Measurements from ENCODE around the gene CHIT1. TPM values are rescaled to one million over a fixed set of nuclear protein-coding genes. Genes with fewer than 3 reads are reported as not detected.
"Not testable (repeated sequence)": the region's sequence is repeated elsewhere in the genome, so short reads cannot be mapped to it uniquely, and the experiment has no call there.

Gene CHIT1
- total RNA-seq, 1 experiment from 2014 or later = not detected

GRCh38 chr1:203267347-203267846 is 37.9 kb upstream of the CHIT1 start:
- ATAC-seq = peak; percentile 70
- H3K4me3 ChIP-seq (replicated peaks in 1 of 2; ENCODE audit: low read depth in 1 of 2, low read length in 2 of 2) = peak overlapping the region; percentile 39 to 46
- RAD21 ChIA-PET (ENCODE audit: low non-redundant PET in 1 of 2, low total read pairs in 2 of 2, uncharacterized antibody in 2 of 2, unreplicated experiment in 2 of 2) = interaction anchor here (0.6 to 3.0 kb wide), 9 partner anchors 52 to 333 kb away, joined by 3 to 16 read pairs (median 3); no protein-coding TSS in a partner anchor
- H3K4me2 ChIP-seq (ENCODE audit: low read length) = peak overlapping the region; percentile 57
- no peaks in the 10 kb centered on the region for H4K20me1 ChIP-seq (ENCODE audit: insufficient read depth)
- H3K79me2 ChIP-seq (ENCODE audit: insufficient read depth, low read length) = no peaks in the 10 kb centered on the region
- H2AFZ ChIP-seq (ENCODE audit: low read depth, low read length, poor library complexity, severe bottlenecking) = peak overlapping the region; percentile 0
- intact Hi-C loops (cut with micrococcal nuclease) = no loop called here
- peaks cover 0 to 20% of the 10 kb centered on the region in 2 experiments; a peak in 2 of 4 replicates for H3K4me1 ChIP-seq (ENCODE audit: control insufficient read depth in 1 of 2, insufficient read depth in 2 of 2, low read length in 2 of 2)
- H3K27ac ChIP-seq (ENCODE audit: low read depth, low read length) = peak overlapping the region; percentile 49
- H3K9me2 ChIP-seq (ENCODE audit: insufficient read depth) = no peaks in the 10 kb centered on the region
- peak overlapping the region; percentile 1; the same call in 1 of the 2 replicates for H3K9ac ChIP-seq (ENCODE audit: low read length)
- TF ChIP-seq POLR2AphosphoS5 (IDR thresholded peaks at IDR 0.05; ENCODE audit: low read depth, low read length) = peak; percentile 51
- peak; percentile 30 for TF ChIP-seq POLR2A (IDR thresholded peaks at IDR 0.05; ENCODE audit: borderline replicate concordance, extremely low read depth, insufficient read depth, insufficient read length)
- peak; percentile 82 for TF ChIP-seq RAD21 (IDR thresholded peaks at IDR 0.05; ENCODE audit: low read depth)
- no peak for TF ChIP-seq ZFX (IDR thresholded peaks at IDR 0.05)
- TF ChIP-seq, protein P1, sequence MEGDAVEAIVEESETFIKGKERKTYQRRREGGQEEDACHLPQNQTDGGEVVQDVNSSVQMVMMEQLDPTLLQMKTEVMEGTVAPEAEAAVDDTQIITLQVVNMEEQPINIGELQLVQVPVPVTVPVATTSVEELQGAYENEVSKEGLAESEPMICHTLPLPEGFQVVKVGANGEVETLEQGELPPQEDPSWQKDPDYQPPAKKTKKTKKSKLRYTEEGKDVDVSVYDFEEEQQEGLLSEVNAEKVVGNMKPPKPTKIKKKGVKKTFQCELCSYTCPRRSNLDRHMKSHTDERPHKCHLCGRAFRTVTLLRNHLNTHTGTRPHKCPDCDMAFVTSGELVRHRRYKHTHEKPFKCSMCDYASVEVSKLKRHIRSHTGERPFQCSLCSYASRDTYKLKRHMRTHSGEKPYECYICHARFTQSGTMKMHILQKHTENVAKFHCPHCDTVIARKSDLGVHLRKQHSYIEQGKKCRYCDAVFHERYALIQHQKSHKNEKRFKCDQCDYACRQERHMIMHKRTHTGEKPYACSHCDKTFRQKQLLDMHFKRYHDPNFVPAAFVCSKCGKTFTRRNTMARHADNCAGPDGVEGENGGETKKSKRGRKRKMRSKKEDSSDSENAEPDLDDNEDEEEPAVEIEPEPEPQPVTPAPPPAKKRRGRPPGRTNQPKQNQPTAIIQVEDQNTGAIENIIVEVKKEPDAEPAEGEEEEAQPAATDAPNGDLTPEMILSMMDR (IDR thresholded peaks at IDR 0.05 in 2 of 3, conservative IDR thresholded peaks at IDR 0.05 in 1 of 3; ENCODE audit: borderline replicate concordance in 1 of 3, insufficient read depth in 1 of 3, low read depth in 2 of 3, low read length in 2 of 3) = peak; percentile 87 to 93 (median 90)
- peak; percentile 27; the same call in 1 of the 2 replicates for TF ChIP-seq CBX3 (IDR thresholded peaks at IDR 0.05; ENCODE audit: low read depth)
- POLR2A ChIA-PET = interaction anchor here (1.0 to 1.6 kb wide), 4 partner anchors 10 to 226 kb away, joined by 3 to 10 read pairs (median 3); no protein-coding TSS in a partner anchor
- BruUV-seq (replicated peaks) = no TSS peak
- peak; percentile 77 for DNase-seq (ENCODE audit: low read depth, low spot score)
- CTCF ChIA-PET = interaction anchor here (0.5 to 5.6 kb wide), 53 partner anchors 10 to 647 kb away, joined by 3 to 185 read pairs (median 5); partner anchors contain the start of genes ADORA1, PPFIA4 and TMEM183A
- no peaks in the 10 kb centered on the region for H3K9me3 ChIP-seq (ENCODE audit: control insufficient read depth in 1 of 2, insufficient read depth in 1 of 2, low read depth in 1 of 2, low read length in 2 of 2)
- no peaks in the 10 kb centered on the region for H3K27me3 ChIP-seq (ENCODE audit: insufficient read depth, low read length)
- no peaks in the 10 kb centered on the region for H3K36me3 ChIP-seq (ENCODE audit: control insufficient read depth in 1 of 2, insufficient read depth in 2 of 2, low read length in 2 of 2)

- H3K27ac ChIP-seq (ENCODE audit: low read depth, low read length); ATAC-seq; H3K9ac ChIP-seq (ENCODE audit: low read length); POLR2A ChIA-PET; H3K4me3 ChIP-seq (replicated peaks in 1 of 2; ENCODE audit: low read depth in 1 of 2, low read length in 2 of 2); H3K9me2 ChIP-seq (ENCODE audit: insufficient read depth); DNase-seq (ENCODE audit: low read depth, low spot score); BruUV-seq (replicated peaks); intact Hi-C loops (cut with micrococcal nuclease); H2AFZ ChIP-seq (ENCODE audit: low read depth, low read length, poor library complexity, severe bottlenecking); H4K20me1 ChIP-seq (ENCODE audit: insufficient read depth); RAD21 ChIA-PET (ENCODE audit: low non-redundant PET in 1 of 2, low total read pairs in 2 of 2, uncharacterized antibody in 2 of 2, unreplicated experiment in 2 of 2); H3K27me3 ChIP-seq (ENCODE audit: insufficient read depth, low read length); H3K4me2 ChIP-seq (ENCODE audit: low read length); H3K9me3 ChIP-seq (ENCODE audit: control insufficient read depth in 1 of 2, insufficient read depth in 1 of 2, low read depth in 1 of 2, low read length in 2 of 2); H3K36me3 ChIP-seq (ENCODE audit: control insufficient read depth in 1 of 2, insufficient read depth in 2 of 2, low read length in 2 of 2); H3K79me2 ChIP-seq (ENCODE audit: insufficient read depth, low read length): not testable (repeated sequence)
- H3K4me1 ChIP-seq (ENCODE audit: control insufficient read depth in 1 of 2, insufficient read depth in 2 of 2, low read length in 2 of 2) = peaks cover 0 to 17% of the 10 kb centered on the region in 2 experiments; a peak in 2 of 4 replicates
- CTCF ChIA-PET = interaction anchor here (4.7 to 5.6 kb wide), 2 partner anchors 220 to 227 kb away, joined by 15 to 185 read pairs; no protein-coding TSS in a partner anchor
Measured at GRCh38 chr1:203266140-203266539, 36.7 kb upstream of the CHIT1 start.

Data from HCT116 (cell line).